ENCODE data around the gene ZNF672. TPM values are rescaled to one million over a fixed set of nuclear protein-coding genes. Genes with fewer than 3 reads are reported as not detected.

The ZNF672 gene
- total and polyA plus RNA-seq, 2 of the 13 experiments (the other 11 are each of a cell fraction or from before 2014, with no cell fraction given): 17.2 to 22.9 TPM

GRCh38 chr1:248858891-248859889 lies 21.2 kb downstream of the ZNF672 start, which contains the start of gene ZNF692 (continued):
- TF ChIP-seq, protein P1, sequence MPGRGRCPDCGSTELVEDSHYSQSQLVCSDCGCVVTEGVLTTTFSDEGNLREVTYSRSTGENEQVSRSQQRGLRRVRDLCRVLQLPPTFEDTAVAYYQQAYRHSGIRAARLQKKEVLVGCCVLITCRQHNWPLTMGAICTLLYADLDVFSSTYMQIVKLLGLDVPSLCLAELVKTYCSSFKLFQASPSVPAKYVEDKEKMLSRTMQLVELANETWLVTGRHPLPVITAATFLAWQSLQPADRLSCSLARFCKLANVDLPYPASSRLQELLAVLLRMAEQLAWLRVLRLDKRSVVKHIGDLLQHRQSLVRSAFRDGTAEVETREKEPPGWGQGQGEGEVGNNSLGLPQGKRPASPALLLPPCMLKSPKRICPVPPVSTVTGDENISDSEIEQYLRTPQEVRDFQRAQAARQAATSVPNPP (CRISPR knock-in tag; IDR thresholded peaks at IDR 0.05): no peak
- TF ChIP-seq ZNF280B (CRISPR knock-in tag; IDR thresholded peaks at IDR 0.05; ENCODE audit: borderline replicate concordance) (no peak), CTCF (CRISPR knock-in tag; IDR thresholded peaks at IDR 0.05) (no peak), FOSL1 (CRISPR knock-in tag; IDR thresholded peaks at IDR 0.05; ENCODE audit: borderline replicate concordance) (no peak), GZF1 (CRISPR knock-in tag; IDR thresholded peaks at IDR 0.05) (no peak), ETV5 (CRISPR knock-in tag; IDR thresholded peaks at IDR 0.05; ENCODE audit: borderline replicate concordance) (peak; percentile 83), ARHGAP35 (CRISPR knock-in tag; IDR thresholded peaks at IDR 0.05; ENCODE audit: borderline replicate concordance) (no peak), MTF1 (CRISPR knock-in tag; IDR thresholded peaks at IDR 0.05) (no peak), ZNF274 (CRISPR knock-in tag; IDR thresholded peaks at IDR 0.05) (no peak), ZNF703 (CRISPR knock-in tag; IDR thresholded peaks at IDR 0.05; ENCODE audit: borderline replicate concordance) (peak; percentile 49; the same call in 1 of the 2 replicates), MNT (IDR thresholded peaks at IDR 0.05) (no peak)
- TF ChIP-seq, protein P2, sequence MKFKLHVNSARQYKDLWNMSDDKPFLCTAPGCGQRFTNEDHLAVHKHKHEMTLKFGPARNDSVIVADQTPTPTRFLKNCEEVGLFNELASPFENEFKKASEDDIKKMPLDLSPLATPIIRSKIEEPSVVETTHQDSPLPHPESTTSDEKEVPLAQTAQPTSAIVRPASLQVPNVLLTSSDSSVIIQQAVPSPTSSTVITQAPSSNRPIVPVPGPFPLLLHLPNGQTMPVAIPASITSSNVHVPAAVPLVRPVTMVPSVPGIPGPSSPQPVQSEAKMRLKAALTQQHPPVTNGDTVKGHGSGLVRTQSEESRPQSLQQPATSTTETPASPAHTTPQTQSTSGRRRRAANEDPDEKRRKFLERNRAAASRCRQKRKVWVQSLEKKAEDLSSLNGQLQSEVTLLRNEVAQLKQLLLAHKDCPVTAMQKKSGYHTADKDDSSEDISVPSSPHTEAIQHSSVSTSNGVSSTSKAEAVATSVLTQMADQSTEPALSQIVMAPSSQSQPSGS (CRISPR knock-in tag; IDR thresholded peaks at IDR 0.05): 0 out of 2 replicates have a peak, but pooled peaks have one; percentile 12
- TF ChIP-seq, protein P3, sequence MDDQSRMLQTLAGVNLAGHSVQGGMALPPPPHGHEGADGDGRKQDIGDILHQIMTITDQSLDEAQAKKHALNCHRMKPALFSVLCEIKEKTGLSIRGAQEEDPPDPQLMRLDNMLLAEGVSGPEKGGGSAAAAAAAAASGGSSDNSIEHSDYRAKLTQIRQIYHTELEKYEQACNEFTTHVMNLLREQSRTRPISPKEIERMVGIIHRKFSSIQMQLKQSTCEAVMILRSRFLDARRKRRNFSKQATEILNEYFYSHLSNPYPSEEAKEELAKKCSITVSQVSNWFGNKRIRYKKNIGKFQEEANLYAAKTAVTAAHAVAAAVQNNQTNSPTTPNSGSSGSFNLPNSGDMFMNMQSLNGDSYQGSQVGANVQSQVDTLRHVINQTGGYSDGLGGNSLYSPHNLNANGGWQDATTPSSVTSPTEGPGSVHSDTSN (CRISPR knock-in tag; IDR thresholded peaks at IDR 0.05; ENCODE audit: borderline replicate concordance): no peak
- TF ChIP-seq, protein P4, sequence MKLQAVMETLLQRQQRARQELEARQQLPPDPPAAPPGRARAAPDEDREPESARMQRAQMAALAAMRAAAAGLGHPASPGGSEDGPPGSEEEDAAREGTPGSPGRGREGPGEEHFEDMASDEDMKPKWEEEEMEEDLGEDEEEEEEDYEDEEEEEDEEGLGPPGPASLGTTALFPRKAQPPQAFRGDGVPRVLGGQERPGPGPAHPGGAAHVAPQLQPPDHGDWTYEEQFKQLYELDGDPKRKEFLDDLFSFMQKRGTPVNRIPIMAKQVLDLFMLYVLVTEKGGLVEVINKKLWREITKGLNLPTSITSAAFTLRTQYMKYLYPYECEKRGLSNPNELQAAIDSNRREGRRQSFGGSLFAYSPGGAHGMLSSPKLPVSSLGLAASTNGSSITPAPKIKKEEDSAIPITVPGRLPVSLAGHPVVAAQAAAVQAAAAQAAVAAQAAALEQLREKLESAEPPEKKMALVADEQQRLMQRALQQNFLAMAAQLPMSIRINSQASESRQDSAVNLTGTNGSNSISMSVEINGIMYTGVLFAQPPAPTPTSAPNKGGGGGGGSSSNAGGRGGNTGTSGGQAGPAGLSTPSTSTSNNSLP (IDR thresholded peaks at IDR 0.05; ENCODE audit: low read depth, low read length): no peak
- TF ChIP-seq, protein P5, sequence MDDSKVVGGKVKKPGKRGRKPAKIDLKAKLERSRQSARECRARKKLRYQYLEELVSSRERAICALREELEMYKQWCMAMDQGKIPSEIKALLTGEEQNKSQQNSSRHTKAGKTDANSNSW (CRISPR knock-in tag; IDR thresholded peaks at IDR 0.05; ENCODE audit: borderline replicate concordance): no peak

Data from HepG2 (cell line).